H9 (cell line): ENCODE results near the gene CEP41. TPM values are rescaled to one million over a fixed set of nuclear protein-coding genes. Genes with fewer than 3 reads are reported as not detected.
A peak's percentile ranks its signal among the peaks of the same experiment; 100 is the strongest.

Experiments
- DNase-seq: peaks from one replicate; pipeline ENCODE4 v3.0.0-alpha.2; 2017
- H2AFZ ChIP-seq: one replicate; pipeline ENCODE4 v1.6.1; 2013; ENCODE audit warnings: mild to moderate bottlenecking, low read length, control low read depth, moderate library complexity
- H2AK5ac ChIP-seq: 2 replicates; pipeline ENCODE4 v1.6.1; 2013; ENCODE audit warnings: low read length, control low read depth, mixed read lengths; ENCODE audit not compliant: insufficient read length
- H2BK120ac ChIP-seq: one replicate; pipeline ENCODE4 v1.6.1; 2013; ENCODE audit warnings: low read depth, mild to moderate bottlenecking, low read length, control low read depth, inconsistent platforms; ENCODE audit not compliant: poor library complexity, severe bottlenecking
- H2BK12ac ChIP-seq: 2 replicates; pipeline ENCODE4 v1.6.1; 2013; ENCODE audit warnings: low read length, control low read depth, mixed read lengths, low read depth; ENCODE audit not compliant: insufficient read length
- H2BK15ac ChIP-seq: 2 replicates; pipeline ENCODE4 v1.6.1; 2013; ENCODE audit warnings: low read depth, low read length, control low read depth
- H2BK20ac ChIP-seq: one replicate; pipeline ENCODE4 v1.6.1; 2013; ENCODE audit warnings: low read depth, mild to moderate bottlenecking, low read length, control low read depth, inconsistent platforms; ENCODE audit not compliant: poor library complexity, severe bottlenecking
- H2BK5ac ChIP-seq: 2 replicates; pipeline ENCODE4 v1.6.1; 2013; ENCODE audit warnings: low read length, control low read depth, mixed read lengths; ENCODE audit not compliant: insufficient read length
- H3K14ac ChIP-seq: 2 replicates; pipeline ENCODE4 v1.6.1; 2013; ENCODE audit warnings: low read length, control low read depth; ENCODE audit not compliant: insufficient read depth
- H3K18ac ChIP-seq: 2 replicates; pipeline ENCODE4 v1.6.1; 2013; ENCODE audit warnings: low read depth, mild to moderate bottlenecking, mixed read lengths, low read length, control low read depth; ENCODE audit not compliant: insufficient read length
- H3K23ac ChIP-seq: 2 replicates; pipeline ENCODE4 v1.6.1; 2013; ENCODE audit warnings: low read length, control low read depth, mixed read lengths, low read depth; ENCODE audit not compliant: insufficient read length
- H3K23me2 ChIP-seq: 2 replicates; pipeline ENCODE4 v1.6.1; 2013; ENCODE audit warnings: low read depth, mild to moderate bottlenecking, mixed read lengths, low read length, control low read depth; ENCODE audit not compliant: insufficient read length, poor library complexity, severe bottlenecking
- H3K27ac ChIP-seq: 2 replicates; pipeline ENCODE4 v1.5.1; 2013; ENCODE audit warnings: low read length, control low read depth, mixed read lengths, low read depth; ENCODE audit not compliant: insufficient read length
- H3K27me3 ChIP-seq: 2 replicates; pipeline ENCODE4 v1.6.1; 2013; ENCODE audit warnings: low read length, control low read depth, inconsistent platforms; ENCODE audit not compliant: insufficient read depth
- H3K4ac ChIP-seq: 2 replicates; pipeline ENCODE4 v1.6.1; 2013; ENCODE audit warnings: low read depth, mild to moderate bottlenecking, control low read depth, inconsistent platforms, low read length, moderate library complexity
- H3K4me1 ChIP-seq: 2 replicates; pipeline ENCODE4 v1.6.1; 2013; ENCODE audit warnings: low read length, control low read depth, inconsistent platforms; ENCODE audit not compliant: insufficient read depth
- H3K4me2 ChIP-seq: 2 replicates; pipeline ENCODE4 v1.6.1; 2013; ENCODE audit warnings: low read length, control low read depth, mixed read lengths; ENCODE audit not compliant: insufficient read length, insufficient read depth
- H3K56ac ChIP-seq: 2 replicates; pipeline ENCODE4 v1.6.1; 2013; ENCODE audit warnings: low read depth, mild to moderate bottlenecking, mixed read lengths, low read length, control low read depth; ENCODE audit not compliant: insufficient read length
- H3K79me1 ChIP-seq: 2 replicates; pipeline ENCODE4 v1.6.1; 2013; ENCODE audit warnings: low read depth, mild to moderate bottlenecking, moderate library complexity, low read length, control low read depth, inconsistent platforms; ENCODE audit not compliant: insufficient read depth, poor library complexity, severe bottlenecking
- H3K79me2 ChIP-seq: 2 replicates; pipeline ENCODE4 v1.6.1; 2013; ENCODE audit warnings: low read length, control low read depth, inconsistent platforms; ENCODE audit not compliant: insufficient read depth
- H3K9ac ChIP-seq: 2 replicates; pipeline ENCODE4 v1.6.1; 2013; ENCODE audit warnings: low read length, control low read depth, mixed read lengths; ENCODE audit not compliant: insufficient read length; ENCODE audit errors: extremely low read depth
- H3K9me3 ChIP-seq: one replicate; pipeline ENCODE4 v1.6.1; 2013; ENCODE audit warnings: low read depth, low read length, inconsistent platforms; ENCODE audit not compliant: control insufficient read depth
- H3T11ph ChIP-seq: one replicate; pipeline ENCODE4 v1.6.1; 2013; ENCODE audit warnings: mild to moderate bottlenecking, low read length, control low read depth, inconsistent platforms
- H4K20me1 ChIP-seq: one replicate; pipeline ENCODE4 v1.6.1; 2013; ENCODE audit not compliant: control insufficient read depth, insufficient read length, insufficient read depth
- H4K5ac ChIP-seq: 2 replicates; pipeline ENCODE4 v1.6.1; 2013; ENCODE audit warnings: low read depth, mild to moderate bottlenecking, mixed read lengths, low read length, control low read depth; ENCODE audit not compliant: insufficient read length
- H4K8ac ChIP-seq: replicated peaks from 2 replicates; pipeline ENCODE4 v1.6.1; 2013; ENCODE audit warnings: low read length, control low read depth, mixed read lengths, low read depth; ENCODE audit not compliant: insufficient read length
- H4K91ac ChIP-seq: 2 replicates; pipeline ENCODE4 v1.6.1; 2013; ENCODE audit warnings: low read depth, mild to moderate bottlenecking, moderate library complexity, mixed read lengths, low read length, control low read depth; ENCODE audit not compliant: insufficient read length
- H3K27ac Mint-ChIP-seq, 3 experiments: 2 replicates in 2 of 3; 3 replicates in 1 of 3; pipeline ENCODE4 v1.8.0; 2020 to 2021; ENCODE audit warnings: mixed read lengths in 3 of 3, mild to moderate bottlenecking in 1 of 3, moderate library complexity in 1 of 3
- H3K27me3 Mint-ChIP-seq: 2 replicates; pipeline ENCODE4 v1.8.0; 2021; ENCODE audit warnings: low read depth, mild to moderate bottlenecking, moderate library complexity, mixed read lengths
- H3K36me3 Mint-ChIP-seq, 3 experiments: 2 replicates in 2 of 3; 3 replicates in 1 of 3; pipeline ENCODE4 v1.8.0; 2020 to 2021; ENCODE audit warnings: low read depth in 3 of 3, mixed read lengths in 3 of 3; ENCODE audit not compliant: insufficient read depth in 1 of 3
- H3K4me1 Mint-ChIP-seq, 2 experiments: 2 replicates each; pipeline ENCODE4 v1.8.0; 2020; ENCODE audit warnings: mixed read lengths in 2 of 2
- H3K4me3 Mint-ChIP-seq, 2 experiments: 2 replicates in 1 of 2; 3 replicates in 1 of 2; pipeline ENCODE4 v1.8.0; 2020 to 2021; ENCODE audit warnings: mild to moderate bottlenecking in 2 of 2, mixed read lengths in 2 of 2, moderate library complexity in 1 of 2
- H3K9me3 Mint-ChIP-seq, 2 experiments: 2 replicates in 1 of 2; 3 replicates in 1 of 2; pipeline ENCODE4 v1.8.0; 2020; ENCODE audit warnings: mild to moderate bottlenecking in 2 of 2, mixed read lengths in 2 of 2, moderate library complexity in 1 of 2
- CTCF ChIP-seq: fragments of 200-600 bp; sonication (generic); conservative IDR thresholded peaks from 3 replicates; pipeline ENCODE4 v1.8.0; 2021; ENCODE audit warnings: antibody characterized with exemption, mild to moderate bottlenecking
- WGBS: extraction: QIAGEN DNeasy Blood & Tissue Kit; methylation state at CpG from one replicate; pipeline ENCODE4 v1.1.7; 2013; ENCODE audit warnings: missing lambda C conversion rate, low lambda C conversion rate, mixed read lengths; ENCODE audit not compliant: insufficient read length; ENCODE audit errors: extremely low coverage; 5-methylcytosine and 5-hydroxymethylcytosine counted together
- total RNA-seq: library from RNA; stranded (reverse); gene quantifications from 2 replicates; pipeline ENCODE4 v1.2.1, GENCODE V29; 2021

The CEP41 gene
- total RNA-seq, 1 experiment from 2014 or later = 9.7 TPM

- no peak for TF ChIP-seq CTCF
- Histone ChIP-seq H4K8ac (no peak overlapping the region), H3K4me1 (peaks cover 6% of the 10 kb centered on the region; the same call in 1 of the 2 replicates), H3K27ac (no peak overlapping the region), H3K23me2 (peaks cover 13% of the 10 kb centered on the region), H2BK12ac (no peak overlapping the region), H3K23ac (no peak overlapping the region), H3K14ac (no peak overlapping the region), H3T11ph (no peak overlapping the region), H2AFZ (peak overlapping the region; percentile 63), H3K4ac (no peak overlapping the region), H3K79me1 (no peaks in the 10 kb centered on the region), H2BK15ac (no peak overlapping the region), H4K91ac (no peak overlapping the region), H3K18ac (no peak overlapping the region), H2AK5ac (no peak overlapping the region), H3K4me2 (peak overlapping the region; percentile 18), H2BK20ac (no peak overlapping the region), H4K5ac (peak overlapping the region; percentile 38), H3K9me3 (no peaks in the 10 kb centered on the region), H4K20me1 (no peaks in the 10 kb centered on the region), H2BK5ac (no peak overlapping the region), H3K79me2 (no peaks in the 10 kb centered on the region), H3K9ac (no peak overlapping the region), H3K27me3 (no peaks in the 10 kb centered on the region), H2BK120ac (no peak overlapping the region), H3K56ac (no peak overlapping the region)
- Mint-ChIP-seq H3K4me1 (peaks cover 26 to 40% of the 10 kb centered on the region in 2 experiments), H3K27me3 (peaks cover 47% of the 10 kb centered on the region), H3K27ac (no peak overlapping the region), H3K36me3 (peaks cover 11 to 24% (median 16%) of the 10 kb centered on the region in 3 experiments), H3K9me3 (no peaks in the 10 kb centered on the region; a peak in 1 of 5 replicates), H3K4me3 (peak overlapping the region; percentile 80 to 86; a peak in 4 of 5 replicates)
- WGBS = no CpG with 5 or more reads among the region's 11 CpGs
- DNase-seq = no peak
Measured at GRCh38 chr7:130485734-130486113, 44.9 kb upstream of the CEP41 start.
